ENCODE measurements around the gene PELO.

GRCh38 chr5:52798938-52799337, 11.2 kb downstream of the PELO start:
- TF ChIP-seq ZNF274 (IDR thresholded peaks at IDR 0.05; ENCODE audit: low read depth, low read length) (no peak), YY1 (IDR thresholded peaks at IDR 0.05; ENCODE audit: insufficient read depth, insufficient read length) (no peak), SUZ12 (IDR thresholded peaks at IDR 0.05; ENCODE audit: extremely low read depth, insufficient read depth, insufficient read length) (no peak)

All from NT2/D1 (cell line).